Measurements from ENCODE around the gene TSPAN18.

- TF ChIP-seq POLR2A (IDR thresholded peaks at IDR 0.05; ENCODE audit: low read depth, low read length) (no peak), POLR2AphosphoS5 (IDR thresholded peaks at IDR 0.05; ENCODE audit: low read depth, low read length) (no peak), TAF1 (IDR thresholded peaks at IDR 0.05; ENCODE audit: borderline replicate concordance, low read depth, low read length) (no peak)
These were observed 253.0 kb downstream of the TSPAN18 start for GRCh38 chr11:44979543-44980399.
